ENCODE measurements around the gene PER1. TPM values are rescaled to one million over a fixed set of nuclear protein-coding genes. Genes with fewer than 3 reads are reported as not detected.

Gene PER1
- total and polyA plus RNA-seq, 9 of the 15 experiments (the other 6 are each of a cell fraction or from before 2014, with no cell fraction given), result 0.13 to 26.0 (median 3.4) TPM

- TF ChIP-seq E2F4 (CRISPR knock-in tag; IDR thresholded peaks at IDR 0.05; ENCODE audit: low read depth) (no peak), RBM15 (IDR thresholded peaks at IDR 0.05; ENCODE audit: insufficient read depth, low read length) (no peak), PTRF (tag; IDR thresholded peaks at IDR 0.05) (no peak), BHLHE40 (IDR thresholded peaks at IDR 0.05; ENCODE audit: low read length) (peak; percentile 76), ZNF589 (CRISPR knock-in tag; IDR thresholded peaks at IDR 0.05; ENCODE audit: low read depth) (no peak), ADNP (tag; IDR thresholded peaks at IDR 0.05) (peak; percentile 79), STAT5B (CRISPR knock-in tag; IDR thresholded peaks at IDR 0.05) (no peak), CXXC5 (CRISPR knock-in tag; IDR thresholded peaks at IDR 0.05) (peak; percentile 68), MXD1 (CRISPR knock-in tag; IDR thresholded peaks at IDR 0.05; ENCODE audit: borderline replicate concordance, poor library complexity, severe bottlenecking) (no peak), ESRRA (IDR thresholded peaks at IDR 0.05; ENCODE audit: borderline replicate concordance, low read depth) (peak; percentile 37; the same call in 1 of the 2 replicates), SMAD4 (CRISPR knock-in tag; conservative IDR thresholded peaks at IDR 0.05) (peak; percentile 42; the same call in 1 of the 2 replicates), NEUROD1 (IDR thresholded peaks at IDR 0.05; ENCODE audit: borderline replicate concordance, low read depth, low read length, partially characterized antibody) (peak; percentile 33), ARID3A (IDR thresholded peaks at IDR 0.05; ENCODE audit: borderline replicate concordance, low read depth, low read length) (no peak), KLF10 (CRISPR knock-in tag; IDR thresholded peaks at IDR 0.05) (no peak), CHCHD3 (CRISPR knock-in tag; IDR thresholded peaks at IDR 0.05) (no peak), ZBTB17 (CRISPR knock-in tag; IDR thresholded peaks at IDR 0.05) (no peak), SNIP1 (IDR thresholded peaks at IDR 0.05; ENCODE audit: low read depth) (no peak), ZFP36 (IDR thresholded peaks at IDR 0.05; ENCODE audit: low read depth, low read length, partially characterized antibody) (peak; percentile 66), PHF8 (IDR thresholded peaks at IDR 0.05; ENCODE audit: borderline replicate concordance, low read length) (peak; percentile 30; the same call in 1 of the 2 replicates), PBX2 (CRISPR knock-in tag; IDR thresholded peaks at IDR 0.05; ENCODE audit: low read depth) (no peak), PBX2 (tag; conservative IDR thresholded peaks at IDR 0.05; ENCODE audit: low read depth) (no peak), RBFOX2 (IDR thresholded peaks at IDR 0.05; ENCODE audit: low read depth, low read length) (peak; percentile 60)
Observed at GRCh38 chr17:8153957-8154607, 1.9 kb upstream of the PER1 start (continued).

Measured in K562 (cell line).